Measurements from ENCODE around the gene RAX.

RAX gene

DNA sequence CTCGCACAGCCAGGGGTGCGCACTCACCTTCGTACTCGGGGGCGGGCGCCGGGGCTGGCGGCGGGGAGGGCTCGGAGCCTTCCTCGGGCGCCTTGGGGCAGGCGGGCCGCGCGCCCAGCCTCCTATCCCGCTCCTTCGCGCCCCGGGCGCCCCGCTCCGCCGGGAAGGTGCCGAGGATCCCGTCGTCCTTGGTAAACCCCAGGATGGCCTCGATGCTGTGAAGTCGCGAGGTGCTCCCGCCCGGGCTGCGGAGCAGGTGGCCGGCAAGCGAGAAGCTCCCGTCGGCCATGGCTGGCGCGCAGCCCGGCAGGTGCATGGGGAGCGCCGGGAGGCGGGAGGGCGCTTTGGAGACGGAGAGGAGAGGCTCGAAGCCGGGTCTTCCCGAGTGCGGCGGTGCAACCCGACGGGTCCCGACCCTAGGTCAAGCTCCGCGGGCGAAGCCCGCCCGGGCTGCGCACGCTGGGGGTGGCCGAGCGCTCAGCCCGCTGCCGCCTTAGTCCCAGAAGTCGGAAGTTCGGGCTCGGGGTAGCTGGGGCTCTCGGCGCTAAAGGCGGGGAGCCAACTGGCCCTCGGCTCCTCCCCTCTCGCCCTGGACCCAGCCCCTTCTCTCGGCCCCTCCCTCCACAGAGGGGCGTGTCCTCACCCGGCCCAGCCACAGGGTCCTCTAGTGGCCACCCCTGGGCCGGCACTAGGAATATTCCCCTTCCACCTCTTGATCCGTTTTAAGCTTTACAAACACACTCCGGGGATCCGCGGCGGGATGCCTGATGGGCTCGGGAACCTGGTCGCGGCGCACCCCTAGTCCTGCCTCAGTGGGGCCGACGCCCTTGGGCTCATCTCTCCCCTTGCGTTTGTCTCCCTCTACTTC is at the start of gene RAX:
Gene RAX, minus strand, starts transcription at position 564 of the 868 bp plus-strand sequence. Its CDS starts 248 bp downstream, at position 316.
- TF ChIP-seq TOX (CRISPR knock-in tag; IDR thresholded peaks at IDR 0.05; ENCODE audit: borderline replicate concordance) (no peak), RARB (CRISPR knock-in tag; IDR thresholded peaks at IDR 0.05) (no peak), OSR1 (CRISPR knock-in tag; IDR thresholded peaks at IDR 0.05) (no peak), ZFP30 (CRISPR knock-in tag; IDR thresholded peaks at IDR 0.05) (no peak), ARNTL (CRISPR knock-in tag; IDR thresholded peaks at IDR 0.05; ENCODE audit: borderline replicate concordance, low read depth) (no peak), BACH2 (CRISPR knock-in tag; IDR thresholded peaks at IDR 0.05; ENCODE audit: borderline replicate concordance) (no peak), ESRRG (CRISPR knock-in tag; IDR thresholded peaks at IDR 0.05) (no peak), PPARA (CRISPR knock-in tag; IDR thresholded peaks at IDR 0.05; ENCODE audit: borderline replicate concordance) (no peak), ZNF565 (CRISPR knock-in tag; conservative IDR thresholded peaks at IDR 0.05; ENCODE audit: low read depth) (no peak), TCF4 (CRISPR knock-in tag; IDR thresholded peaks at IDR 0.05; ENCODE audit: borderline replicate concordance) (no peak)
- TF ChIP-seq, protein P1, sequence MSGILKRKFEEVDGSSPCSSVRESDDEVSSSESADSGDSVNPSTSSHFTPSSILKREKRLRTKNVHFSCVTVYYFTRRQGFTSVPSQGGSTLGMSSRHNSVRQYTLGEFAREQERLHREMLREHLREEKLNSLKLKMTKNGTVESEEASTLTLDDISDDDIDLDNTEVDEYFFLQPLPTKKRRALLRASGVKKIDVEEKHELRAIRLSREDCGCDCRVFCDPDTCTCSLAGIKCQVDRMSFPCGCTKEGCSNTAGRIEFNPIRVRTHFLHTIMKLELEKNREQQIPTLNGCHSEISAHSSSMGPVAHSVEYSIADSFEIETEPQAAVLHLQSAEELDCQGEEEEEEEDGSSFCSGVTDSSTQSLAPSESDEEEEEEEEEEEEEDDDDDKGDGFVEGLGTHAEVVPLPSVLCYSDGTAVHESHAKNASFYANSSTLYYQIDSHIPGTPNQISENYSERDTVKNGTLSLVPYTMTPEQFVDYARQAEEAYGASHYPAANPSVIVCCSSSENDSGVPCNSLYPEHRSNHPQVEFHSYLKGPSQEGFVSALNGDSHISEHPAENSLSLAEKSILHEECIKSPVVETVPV (CRISPR knock-in tag; IDR thresholded peaks at IDR 0.05): no peak
- TF ChIP-seq, protein P2, sequence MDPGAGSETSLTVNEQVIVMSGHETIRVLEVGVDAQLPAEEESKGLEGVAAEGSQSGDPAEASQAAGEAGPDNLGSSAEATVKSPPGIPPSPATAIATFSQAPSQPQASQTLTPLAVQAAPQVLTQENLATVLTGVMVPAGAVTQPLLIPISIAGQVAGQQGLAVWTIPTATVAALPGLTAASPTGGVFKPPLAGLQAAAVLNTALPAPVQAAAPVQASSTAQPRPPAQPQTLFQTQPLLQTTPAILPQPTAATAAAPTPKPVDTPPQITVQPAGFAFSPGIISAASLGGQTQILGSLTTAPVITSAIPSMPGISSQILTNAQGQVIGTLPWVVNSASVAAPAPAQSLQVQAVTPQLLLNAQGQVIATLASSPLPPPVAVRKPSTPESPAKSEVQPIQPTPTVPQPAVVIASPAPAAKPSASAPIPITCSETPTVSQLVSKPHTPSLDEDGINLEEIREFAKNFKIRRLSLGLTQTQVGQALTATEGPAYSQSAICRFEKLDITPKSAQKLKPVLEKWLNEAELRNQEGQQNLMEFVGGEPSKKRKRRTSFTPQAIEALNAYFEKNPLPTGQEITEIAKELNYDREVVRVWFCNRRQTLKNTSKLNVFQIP (CRISPR knock-in tag; IDR thresholded peaks at IDR 0.05; ENCODE audit: borderline replicate concordance, low read depth): no peak
- peak; percentile 79 for ATAC-seq

DNA sequence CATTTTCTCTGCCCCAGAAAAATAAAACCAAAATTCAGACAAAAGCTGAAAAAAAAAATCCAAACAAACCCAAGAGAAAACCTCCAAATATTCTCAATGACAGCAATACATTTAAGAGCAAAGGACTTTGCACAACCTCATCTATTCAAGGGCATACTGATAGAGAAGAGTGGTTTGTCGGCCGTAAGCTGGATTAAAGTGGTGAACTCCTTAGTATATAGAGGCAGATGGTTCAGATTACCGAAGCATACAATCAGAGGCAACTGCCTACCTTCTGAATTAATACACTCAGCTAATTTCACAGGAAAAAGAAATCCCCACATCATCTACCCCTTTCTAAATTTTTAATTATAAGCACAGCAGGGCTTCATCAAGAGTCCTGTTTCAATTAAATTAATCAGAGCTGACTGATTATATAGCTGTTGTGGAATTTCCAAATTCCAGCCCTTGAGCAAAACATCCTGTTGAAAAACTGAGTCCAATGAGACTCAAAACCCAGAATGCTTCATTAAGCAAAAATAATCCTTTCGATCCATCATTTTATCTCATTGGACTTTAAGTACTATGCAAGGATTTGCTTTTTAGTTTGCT is 45.3 kb upstream of the RAX start, which contains the start of gene CPLX4:
Gene CPLX4, minus strand, starts transcription at position 190 of the 591 bp plus-strand sequence. Its CDS starts 187 bp downstream, at position 3.
- ATAC-seq: no peak
- TF ChIP-seq, protein P3, sequence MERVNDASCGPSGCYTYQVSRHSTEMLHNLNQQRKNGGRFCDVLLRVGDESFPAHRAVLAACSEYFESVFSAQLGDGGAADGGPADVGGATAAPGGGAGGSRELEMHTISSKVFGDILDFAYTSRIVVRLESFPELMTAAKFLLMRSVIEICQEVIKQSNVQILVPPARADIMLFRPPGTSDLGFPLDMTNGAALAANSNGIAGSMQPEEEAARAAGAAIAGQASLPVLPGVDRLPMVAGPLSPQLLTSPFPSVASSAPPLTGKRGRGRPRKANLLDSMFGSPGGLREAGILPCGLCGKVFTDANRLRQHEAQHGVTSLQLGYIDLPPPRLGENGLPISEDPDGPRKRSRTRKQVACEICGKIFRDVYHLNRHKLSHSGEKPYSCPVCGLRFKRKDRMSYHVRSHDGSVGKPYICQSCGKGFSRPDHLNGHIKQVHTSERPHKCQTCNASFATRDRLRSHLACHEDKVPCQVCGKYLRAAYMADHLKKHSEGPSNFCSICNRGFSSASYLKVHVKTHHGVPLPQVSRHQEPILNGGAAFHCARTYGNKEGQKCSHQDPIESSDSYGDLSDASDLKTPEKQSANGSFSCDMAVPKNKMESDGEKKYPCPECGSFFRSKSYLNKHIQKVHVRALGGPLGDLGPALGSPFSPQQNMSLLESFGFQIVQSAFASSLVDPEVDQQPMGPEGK (CRISPR knock-in tag; IDR thresholded peaks at IDR 0.05; ENCODE audit: borderline replicate concordance): no peak
- no peak for TF ChIP-seq RARB (CRISPR knock-in tag; IDR thresholded peaks at IDR 0.05)
- no peak for TF ChIP-seq ZNF8 (CRISPR knock-in tag; IDR thresholded peaks at IDR 0.05)
- TF ChIP-seq, protein P4, sequence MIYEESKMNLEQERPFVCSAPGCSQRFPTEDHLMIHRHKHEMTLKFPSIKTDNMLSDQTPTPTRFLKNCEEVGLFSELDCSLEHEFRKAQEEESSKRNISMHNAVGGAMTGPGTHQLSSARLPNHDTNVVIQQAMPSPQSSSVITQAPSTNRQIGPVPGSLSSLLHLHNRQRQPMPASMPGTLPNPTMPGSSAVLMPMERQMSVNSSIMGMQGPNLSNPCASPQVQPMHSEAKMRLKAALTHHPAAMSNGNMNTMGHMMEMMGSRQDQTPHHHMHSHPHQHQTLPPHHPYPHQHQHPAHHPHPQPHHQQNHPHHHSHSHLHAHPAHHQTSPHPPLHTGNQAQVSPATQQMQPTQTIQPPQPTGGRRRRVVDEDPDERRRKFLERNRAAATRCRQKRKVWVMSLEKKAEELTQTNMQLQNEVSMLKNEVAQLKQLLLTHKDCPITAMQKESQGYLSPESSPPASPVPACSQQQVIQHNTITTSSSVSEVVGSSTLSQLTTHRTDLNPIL (CRISPR knock-in tag; IDR thresholded peaks at IDR 0.05; ENCODE audit: low read depth): no peak
- TF ChIP-seq ZNF70 (CRISPR knock-in tag; IDR thresholded peaks at IDR 0.05): no peak
- no peak for TF ChIP-seq ARNTL (CRISPR knock-in tag; IDR thresholded peaks at IDR 0.05; ENCODE audit: borderline replicate concordance, low read depth)
- TF ChIP-seq ZFP30 (CRISPR knock-in tag; IDR thresholded peaks at IDR 0.05): no peak
- TF ChIP-seq OSR1 (CRISPR knock-in tag; IDR thresholded peaks at IDR 0.05): no peak
- TF ChIP-seq ESRRG (CRISPR knock-in tag; IDR thresholded peaks at IDR 0.05): no peak
- no peak for TF ChIP-seq GLIS3 (CRISPR knock-in tag; IDR thresholded peaks at IDR 0.05)
- no peak for TF ChIP-seq TCF4 (CRISPR knock-in tag; IDR thresholded peaks at IDR 0.05; ENCODE audit: borderline replicate concordance)
- TF ChIP-seq CSDC2 (CRISPR knock-in tag; IDR thresholded peaks at IDR 0.05): no peak
- no peak for TF ChIP-seq PPARA (CRISPR knock-in tag; IDR thresholded peaks at IDR 0.05; ENCODE audit: borderline replicate concordance)

DNA sequence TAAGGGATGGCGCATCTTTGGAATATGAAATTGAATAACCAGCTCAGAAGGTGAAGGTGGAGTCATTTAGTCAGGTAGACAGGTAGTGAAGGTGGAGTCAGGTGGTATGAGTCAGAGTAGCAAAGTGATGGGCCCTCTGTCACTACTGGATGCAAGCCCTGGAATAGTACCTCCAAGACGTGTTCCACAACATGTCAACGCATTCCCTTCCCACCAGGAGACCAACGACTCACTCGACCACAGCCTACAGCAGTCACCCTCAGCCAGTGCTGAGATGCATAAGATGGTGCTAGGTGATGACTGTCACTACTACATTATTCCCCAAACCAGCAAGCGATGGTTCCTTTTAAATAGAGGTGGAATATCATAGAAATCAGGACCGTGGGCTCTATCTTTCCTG is 38.4 kb upstream of the RAX start:
- no peak for ATAC-seq
- no peak for TF ChIP-seq OSR1 (CRISPR knock-in tag; IDR thresholded peaks at IDR 0.05)

DNA sequence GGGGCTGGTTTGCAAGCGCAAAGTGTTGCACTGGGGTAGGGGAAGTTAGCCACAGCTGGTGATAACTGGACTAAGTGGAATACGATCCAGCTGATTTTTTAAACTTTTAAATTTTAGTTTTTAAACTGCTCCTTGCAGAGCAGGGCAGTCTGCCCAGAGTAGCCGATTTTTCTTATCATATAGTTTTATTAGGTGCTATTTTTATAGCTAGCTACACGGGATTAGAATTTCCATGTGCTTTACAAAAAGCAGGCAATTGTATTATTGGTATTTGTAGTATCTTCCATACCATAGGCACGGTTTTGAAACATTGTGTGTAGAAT is 35.6 kb upstream of the RAX start:
- no peak for ATAC-seq
- TF ChIP-seq, protein P2 (CRISPR knock-in tag; IDR thresholded peaks at IDR 0.05; ENCODE audit: borderline replicate concordance, low read depth): no peak
- no peak for TF ChIP-seq GLIS3 (CRISPR knock-in tag; IDR thresholded peaks at IDR 0.05)
